ENCODE measurements around the gene SOCS1. TPM values are rescaled to one million over a fixed set of nuclear protein-coding genes. Genes with fewer than 3 reads are reported as not detected.

The SOCS1 gene
- total RNA-seq, 2 experiments from 2014 or later = 23.4 to 47.1 TPM

GRCh38 chr16:11211977-11212797 is 43.8 kb downstream of the SOCS1 start:
- no peak overlapping the region for H3K4me2 ChIP-seq (ENCODE audit: low read length)
- BruUV-seq (replicated peaks) = no TSS peak
- DNase-seq (ENCODE audit: low spot score) = no peak
- no peaks in the 10 kb centered on the region for H3K9me2 ChIP-seq (ENCODE audit: insufficient read depth, low read length)
- no peaks in the 10 kb centered on the region for H3K4me1 ChIP-seq (ENCODE audit: insufficient read depth, low read length, poor library complexity, severe bottlenecking)
- no peak overlapping the region for H2AFZ ChIP-seq (ENCODE audit: low read length)
- H3K9me3 ChIP-seq (ENCODE audit: low read length) = peaks cover 9% of the 10 kb centered on the region
- no peak overlapping the region for H3K4me3 ChIP-seq (ENCODE audit: low read depth, low read length, poor library complexity, severe bottlenecking)
- no peaks in the 10 kb centered on the region for H3K79me2 ChIP-seq (ENCODE audit: insufficient read depth, low read depth, low read length)
- H4K20me1 ChIP-seq (ENCODE audit: insufficient read depth, low read length) = no peaks in the 10 kb centered on the region
- ChIA-PET CTCF (ENCODE audit: unreplicated experiment) (no interaction called here), POLR2A (no interaction called here)
- H3K27ac ChIP-seq (ENCODE audit: low read depth, low read length, poor library complexity, severe bottlenecking) = no peak overlapping the region
- no peaks in the 10 kb centered on the region for H3K36me3 ChIP-seq (ENCODE audit: insufficient read depth, low read length)
- no peak for TF ChIP-seq CTCF (conservative IDR thresholded peaks at IDR 0.05; ENCODE audit: low read length)
- no peak for TF ChIP-seq EZH2phosphoT487 (IDR thresholded peaks at IDR 0.05; ENCODE audit: borderline replicate concordance, low read depth, low read length)
- intact Hi-C loops (cut with micrococcal nuclease; ENCODE audit: unreplicated experiment) = no loop called here

- Histone ChIP-seq H3K9me3 (ENCODE audit: low read length) (peaks cover 10% of the 10 kb centered on the region), H2AFZ (ENCODE audit: low read length) (no peak overlapping the region), H3K4me1 (ENCODE audit: insufficient read depth, low read length, poor library complexity, severe bottlenecking) (no peaks in the 10 kb centered on the region), H4K20me1 (ENCODE audit: insufficient read depth, low read length) (no peaks in the 10 kb centered on the region), H3K79me2 (ENCODE audit: insufficient read depth, low read depth, low read length) (no peaks in the 10 kb centered on the region), H3K9me2 (ENCODE audit: insufficient read depth, low read length) (no peaks in the 10 kb centered on the region), H3K4me2 (ENCODE audit: low read length) (no peak overlapping the region), H3K4me3 (ENCODE audit: low read depth, low read length, poor library complexity, severe bottlenecking) (no peak overlapping the region), H3K36me3 (ENCODE audit: insufficient read depth, low read length) (no peaks in the 10 kb centered on the region), H3K27ac (ENCODE audit: low read depth, low read length, poor library complexity, severe bottlenecking) (no peak overlapping the region)
- CTCF ChIA-PET (ENCODE audit: unreplicated experiment) = no interaction called here
- POLR2A ChIA-PET = no interaction called here
- TF ChIP-seq EZH2phosphoT487 (IDR thresholded peaks at IDR 0.05; ENCODE audit: borderline replicate concordance, low read depth, low read length) = no peak
- no TSS peak for BruUV-seq (replicated peaks)
- no peak for DNase-seq (ENCODE audit: low spot score)
- intact Hi-C loops (cut with micrococcal nuclease; ENCODE audit: unreplicated experiment) = no loop called here
Observed at GRCh38 chr16:11211061-11211976, 44.7 kb downstream of the SOCS1 start.

DNA sequence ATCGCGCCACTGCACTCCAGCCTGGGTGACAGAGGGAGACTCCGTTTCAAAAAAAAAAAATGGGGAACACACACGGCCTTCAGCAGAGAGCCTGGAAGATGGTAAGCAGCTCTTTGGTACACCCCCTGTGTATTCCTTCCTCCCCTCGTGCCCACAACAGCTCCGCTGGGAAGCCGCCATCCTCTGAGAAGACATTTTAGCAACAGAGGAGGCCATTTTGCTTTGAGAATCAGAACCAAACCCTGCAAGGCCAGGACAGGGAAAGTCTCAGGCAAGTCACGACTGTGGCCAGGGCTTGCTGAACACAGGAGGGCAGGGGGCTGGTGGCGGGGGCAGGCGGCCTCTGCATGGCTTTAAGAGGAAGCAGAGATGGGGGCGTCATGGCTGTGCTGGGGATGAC is 45.7 kb downstream of the SOCS1 start:
- Histone ChIP-seq H3K9me2 (ENCODE audit: insufficient read depth, low read length) (no peaks in the 10 kb centered on the region), H3K4me1 (ENCODE audit: insufficient read depth, low read length, poor library complexity, severe bottlenecking) (peaks cover 7% of the 10 kb centered on the region), H3K36me3 (ENCODE audit: insufficient read depth, low read length) (no peaks in the 10 kb centered on the region), H3K4me3 (ENCODE audit: low read depth, low read length, poor library complexity, severe bottlenecking) (no peak overlapping the region), H3K4me2 (ENCODE audit: low read length) (no peak overlapping the region), H3K79me2 (ENCODE audit: insufficient read depth, low read depth, low read length) (no peaks in the 10 kb centered on the region), H4K20me1 (ENCODE audit: insufficient read depth, low read length) (no peaks in the 10 kb centered on the region), H3K27ac (ENCODE audit: low read depth, low read length, poor library complexity, severe bottlenecking) (no peak overlapping the region), H3K9me3 (ENCODE audit: low read length) (peaks cover 10% of the 10 kb centered on the region), H2AFZ (ENCODE audit: low read length) (no peak overlapping the region)
- intact Hi-C loops (cut with micrococcal nuclease; ENCODE audit: unreplicated experiment) = no loop called here
- TF ChIP-seq EZH2phosphoT487 (IDR thresholded peaks at IDR 0.05; ENCODE audit: borderline replicate concordance, low read depth, low read length) (no peak), CTCF (conservative IDR thresholded peaks at IDR 0.05; ENCODE audit: low read length) (no peak)
- no TSS peak for BruUV-seq (replicated peaks)
- no peak for DNase-seq (ENCODE audit: low spot score)
- CTCF ChIA-PET (ENCODE audit: unreplicated experiment) = no interaction called here
- POLR2A ChIA-PET = no interaction called here

All from OCI-LY7 (cell line).